SK-N-SH treated with all-trans-retinoic acid at 6 μM for 48 hours (cell line): Measurements from ENCODE around the gene KRTAP2-2.

Source experiments
- ATAC-seq: fragments of 200-7000 bp; cut with Tn5 transposase; 3 replicates; pipeline ENCODE4 v1.9.1; 2020; ENCODE audit warnings: mild to moderate bottlenecking, moderate library complexity
- ARNTL ChIP-seq: fragments of 450-650 bp; formaldehyde crosslinking; IDR thresholded peaks from 2 replicates; pipeline ENCODE4 v1.5.0; 2020; ENCODE audit warnings: low read depth, mild to moderate bottlenecking, moderate library complexity, borderline replicate concordance
- BACH2 ChIP-seq: fragments of 250-450 bp; sonication (Bioruptor Pico); IDR thresholded peaks from 2 replicates; pipeline ENCODE4 v1.9.0; 2021; ENCODE audit warnings: mild to moderate bottlenecking, borderline replicate concordance
- CREB5 ChIP-seq: fragments of 250-450 bp; sonication (Bioruptor Pico); IDR thresholded peaks from 2 replicates; pipeline ENCODE4 v1.5.1; 2020; ENCODE audit warnings: low read depth, mild to moderate bottlenecking, moderate library complexity
- CSDC2 ChIP-seq: fragments of 250-450 bp; sonication (Bioruptor Pico); IDR thresholded peaks from 2 replicates; pipeline ENCODE4 v1.5.0; 2020; ENCODE audit warnings: mild to moderate bottlenecking, moderate library complexity
- CSRNP3 ChIP-seq: fragments of 250-450 bp; sonication (Bioruptor Pico); IDR thresholded peaks from 2 replicates; pipeline ENCODE4 v1.5.1; 2021; ENCODE audit warnings: mild to moderate bottlenecking, moderate library complexity
- ESRRG ChIP-seq: fragments of 250-450 bp; sonication (Bioruptor Pico); IDR thresholded peaks from 2 replicates; pipeline ENCODE4 v1.6.1; 2021; ENCODE audit warnings: mild to moderate bottlenecking
- GLIS3 ChIP-seq: fragments of 250-450 bp; sonication (Bioruptor Pico); IDR thresholded peaks from 2 replicates; pipeline ENCODE4 v1.5.0; 2020; ENCODE audit warnings: mild to moderate bottlenecking, moderate library complexity
- ISL1 ChIP-seq: fragments of 250-450 bp; sonication (Bioruptor Pico); IDR thresholded peaks from 2 replicates; pipeline ENCODE4 v2.1.2; 2022; ENCODE audit warnings: mild to moderate bottlenecking, moderate library complexity
- OSR1 ChIP-seq: fragments of 250-450 bp; sonication (Bioruptor Pico); IDR thresholded peaks from 2 replicates; pipeline ENCODE4 v1.8.0; 2022; ENCODE audit warnings: moderate library complexity, mild to moderate bottlenecking, inconsistent platforms
- PATZ1 ChIP-seq: fragments of 250-450 bp; sonication (Bioruptor Pico); IDR thresholded peaks from 2 replicates; pipeline ENCODE4 v1.8.0; 2020; ENCODE audit warnings: mild to moderate bottlenecking, moderate library complexity, borderline replicate concordance
- POU6F1 ChIP-seq: fragments of 250-450 bp; sonication (Bioruptor Pico); IDR thresholded peaks from 2 replicates; pipeline ENCODE4 v1.8.0; 2021; ENCODE audit warnings: low read depth, mild to moderate bottlenecking, moderate library complexity, borderline replicate concordance
- PPARA ChIP-seq: fragments of 250-450 bp; sonication (Bioruptor Pico); IDR thresholded peaks from 2 replicates; pipeline ENCODE4 v1.5.0; 2020; ENCODE audit warnings: mild to moderate bottlenecking, borderline replicate concordance
- RARB ChIP-seq: fragments of 250-450 bp; sonication (Bioruptor Pico); IDR thresholded peaks from 2 replicates; pipeline ENCODE4 v1.8.0; 2021; ENCODE audit warnings: mild to moderate bottlenecking, moderate library complexity
- TOX ChIP-seq: fragments of 250-450 bp; sonication (Bioruptor Pico); IDR thresholded peaks from 2 replicates; pipeline ENCODE4 v1.8.0; 2021; ENCODE audit warnings: mild to moderate bottlenecking, moderate library complexity, borderline replicate concordance
- ZC3H10 ChIP-seq: fragments of 250-450 bp; sonication (Bioruptor Pico); IDR thresholded peaks from 2 replicates; pipeline ENCODE4 v1.5.1; 2021; ENCODE audit warnings: mild to moderate bottlenecking, moderate library complexity
- ZFP3 ChIP-seq: fragments of 250-450 bp; sonication (Bioruptor Pico); IDR thresholded peaks from 2 replicates; pipeline ENCODE4 v1.5.0; 2020; ENCODE audit warnings: mild to moderate bottlenecking, moderate library complexity
- ZFP30 ChIP-seq: fragments of 450-650 bp; formaldehyde crosslinking; IDR thresholded peaks from 2 replicates; pipeline ENCODE4 v1.5.0; 2022; ENCODE audit warnings: mild to moderate bottlenecking, moderate library complexity
- ZNF565 ChIP-seq: fragments of 450-650 bp; formaldehyde crosslinking; conservative IDR thresholded peaks from 2 replicates; pipeline ENCODE4 v1.5.0; 2020; ENCODE audit warnings: low read depth, mild to moderate bottlenecking, moderate library complexity
- ZNF8 ChIP-seq: fragments of 450-650 bp; formaldehyde crosslinking; IDR thresholded peaks from 2 replicates; pipeline ENCODE4 v1.5.0; 2020; ENCODE audit warnings: mild to moderate bottlenecking, moderate library complexity

The KRTAP2-2 gene

GRCh38 chr17:41013181-41013580, 41.8 kb downstream of the KRTAP2-2 start:
- TF ChIP-seq ESRRG (no peak), ZNF8 (CRISPR knock-in tag) (no peak), ARNTL (no peak)
- no peak for ATAC-seq

GRCh38 chr17:41012326-41013120, 42.5 kb downstream of the KRTAP2-2 start:
- no peak for TF ChIP-seq GLIS3
- ATAC-seq, result no peak

- TF ChIP-seq CREB5 (CRISPR knock-in tag), result no peak
- TF ChIP-seq ZNF8 (CRISPR knock-in tag), result no peak
- TF ChIP-seq ZC3H10 (CRISPR knock-in tag), result no peak
- no peak for TF ChIP-seq ESRRG
- no peak for TF ChIP-seq GLIS3
- TF ChIP-seq, all 23 proteins: peak for 0
- no peak for ATAC-seq
Measured at GRCh38 chr17:41010441-41010840, 44.6 kb downstream of the KRTAP2-2 start.

- TF ChIP-seq OSR1 (CRISPR knock-in tag), result no peak
- no peak for TF ChIP-seq BACH2
- TF ChIP-seq ARNTL, result no peak
- no peak for TF ChIP-seq ZNF565 (CRISPR knock-in tag)
- no peak for TF ChIP-seq PPARA (CRISPR knock-in tag)
- TF ChIP-seq GLIS3, result no peak
- no peak for TF ChIP-seq ZC3H10 (CRISPR knock-in tag)
- no peak for TF ChIP-seq RARB (CRISPR knock-in tag)
- no peak for TF ChIP-seq TOX (CRISPR knock-in tag)
- ATAC-seq, result no peak
Measured at GRCh38 chr17:41009936-41010335, 45.1 kb downstream of the KRTAP2-2 start.

GRCh38 chr17:41009301-41009760, 45.7 kb downstream of the KRTAP2-2 start:
- TF ChIP-seq RARB (CRISPR knock-in tag) (no peak), PATZ1 (CRISPR knock-in tag) (no peak), POU6F1 (CRISPR knock-in tag) (no peak), TOX (CRISPR knock-in tag) (no peak), ZFP3 (no peak), ISL1 (no peak), CSDC2 (no peak), ZFP30 (CRISPR knock-in tag) (no peak), CREB5 (CRISPR knock-in tag) (no peak), ARNTL (no peak), CSRNP3 (no peak)
- ATAC-seq, result no peak
